ENCODE measurements around the gene ARID4B.

GRCh38 chr1:235341334-235341733 lies 13.4 kb upstream of the ARID4B start:
- no peak for TF ChIP-seq CTCF (IDR thresholded peaks at IDR 0.05)
- no peak for TF ChIP-seq POLR2A (IDR thresholded peaks at IDR 0.05)
- TF ChIP-seq EP300 (IDR thresholded peaks at IDR 0.05) = no peak
